HG02798 (cell line): Measurements from ENCODE around the gene LAMB3.

Source experiments
- ATAC-seq: cut with Tn5 transposase; IDR thresholded peaks from one replicate; pipeline ENCODE4 v1.9.1; 2021; ENCODE audit warnings: mild to moderate bottlenecking; ENCODE audit not compliant: unreplicated experiment, poor library complexity

LAMB3 gene

GRCh38 chr1:209569455-209570207 lies 82.6 kb downstream of the LAMB3 start:
- peak; percentile 63 for ATAC-seq

- no peak for ATAC-seq
Measured at GRCh38 chr1:209567698-209568175, 84.5 kb downstream of the LAMB3 start.

DNA sequence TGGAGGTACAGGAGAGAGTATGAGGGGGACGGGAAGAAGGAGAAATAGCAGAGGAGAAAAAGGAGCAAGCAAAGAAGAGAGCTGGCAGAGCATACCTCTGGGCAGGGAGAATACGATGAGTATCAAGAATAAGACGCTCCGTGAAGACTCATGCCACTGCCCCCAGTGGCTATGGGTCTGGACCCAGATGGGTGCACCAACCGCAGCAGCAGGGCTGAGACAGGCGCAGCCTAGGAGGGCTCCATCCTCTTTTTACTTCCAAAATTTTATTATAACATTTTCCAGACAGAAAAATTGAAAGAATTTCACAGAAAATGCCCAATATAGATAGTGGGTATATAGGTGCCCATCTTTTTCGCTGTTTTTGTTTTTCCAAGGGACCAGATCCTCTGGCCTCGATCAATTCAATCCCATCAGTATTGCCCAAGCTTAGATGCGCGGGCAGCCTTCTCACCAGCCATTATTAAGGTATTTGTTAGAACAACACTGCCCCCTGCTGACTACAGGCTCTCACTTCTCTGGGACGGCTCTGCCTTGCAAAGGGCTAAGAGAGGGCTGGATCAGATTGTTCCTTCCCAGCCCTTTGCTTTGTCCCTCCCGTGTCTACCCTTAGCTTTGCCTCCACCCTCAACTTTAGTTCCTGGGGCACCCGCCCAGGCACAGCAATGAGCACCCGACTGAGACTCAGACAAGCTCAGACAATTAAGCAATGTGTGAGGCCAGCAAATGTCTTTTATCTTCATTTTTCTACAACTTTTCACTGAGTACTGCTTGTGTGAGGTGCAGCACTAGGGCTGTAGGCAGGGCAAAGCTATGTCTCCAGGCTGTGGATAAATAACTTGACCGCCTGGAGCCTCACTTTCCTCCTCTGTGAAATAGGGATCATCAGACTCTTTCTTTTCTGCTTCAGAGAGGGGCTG lies 86.2 kb downstream of the LAMB3 start:
- ATAC-seq: peak; percentile 89
